GM21529 (cell line): ENCODE results near the gene CAV1.

ENCODE experiments used
- ATAC-seq: cut with Tn5 transposase; IDR thresholded peaks from one replicate; pipeline ENCODE4 v1.9.1; 2021; ENCODE audit not compliant: unreplicated experiment

The CAV1 gene

DNA sequence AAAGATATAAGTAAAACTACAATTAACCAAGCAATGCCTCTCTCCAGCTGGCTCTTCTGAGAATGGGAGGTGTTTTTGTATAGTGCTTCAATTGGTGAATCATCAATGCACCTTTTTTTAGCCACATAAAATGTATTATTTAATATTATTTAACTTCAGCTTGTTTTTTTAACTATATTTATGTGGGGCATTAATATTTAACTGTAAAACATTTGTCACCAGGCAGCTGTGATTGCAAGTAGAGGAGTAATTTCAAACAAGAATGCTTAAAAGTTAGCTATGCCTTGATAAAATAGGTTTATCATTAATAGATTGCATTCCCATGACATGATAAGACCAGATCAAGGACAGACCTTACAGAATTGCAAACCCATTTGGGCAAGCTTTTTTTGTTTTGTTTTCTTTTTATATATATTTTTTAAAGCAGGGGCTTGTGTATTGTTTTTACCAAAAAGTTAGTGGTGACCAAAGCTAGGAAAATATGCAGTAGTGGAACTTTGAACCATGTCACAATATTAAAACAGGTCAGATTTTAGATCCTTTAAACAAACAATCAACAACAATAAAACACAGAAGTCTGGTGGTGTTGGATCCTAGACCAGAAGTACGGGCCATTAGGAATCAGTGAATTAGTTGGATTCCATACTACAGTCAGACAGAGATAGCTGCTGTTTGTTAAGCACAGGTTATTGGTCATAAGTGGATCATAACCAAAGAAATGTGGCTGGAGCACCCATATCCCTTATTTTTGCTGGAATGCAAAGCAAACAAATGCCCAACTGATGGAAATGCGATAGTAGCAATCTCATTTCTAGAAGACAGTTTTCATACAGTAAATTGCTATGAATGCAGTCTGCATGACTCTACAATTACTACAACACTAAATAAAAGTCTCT is 22.4 kb upstream of the CAV1 start:
- no peak for ATAC-seq

DNA sequence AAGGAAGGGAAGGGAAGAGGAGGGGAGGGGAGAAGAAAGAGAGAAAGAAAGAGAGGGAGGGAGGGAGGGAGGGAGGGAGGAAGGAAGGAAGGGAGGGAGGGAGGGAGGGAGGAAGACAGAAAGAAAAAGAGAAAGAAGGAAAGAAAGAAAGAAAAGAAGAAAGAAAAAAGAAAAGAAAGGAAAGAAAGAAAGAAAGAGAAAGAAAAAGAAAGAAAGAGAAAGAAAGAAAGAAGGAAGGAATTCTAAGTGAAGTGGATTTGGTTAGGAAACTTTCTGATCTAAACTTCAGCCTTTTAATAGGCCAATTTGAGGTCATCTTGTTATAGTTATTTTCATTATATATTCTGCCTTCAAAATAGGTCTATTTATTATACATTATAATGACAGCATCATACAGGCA is 21.0 kb upstream of the CAV1 start:
- no peak for ATAC-seq

DNA sequence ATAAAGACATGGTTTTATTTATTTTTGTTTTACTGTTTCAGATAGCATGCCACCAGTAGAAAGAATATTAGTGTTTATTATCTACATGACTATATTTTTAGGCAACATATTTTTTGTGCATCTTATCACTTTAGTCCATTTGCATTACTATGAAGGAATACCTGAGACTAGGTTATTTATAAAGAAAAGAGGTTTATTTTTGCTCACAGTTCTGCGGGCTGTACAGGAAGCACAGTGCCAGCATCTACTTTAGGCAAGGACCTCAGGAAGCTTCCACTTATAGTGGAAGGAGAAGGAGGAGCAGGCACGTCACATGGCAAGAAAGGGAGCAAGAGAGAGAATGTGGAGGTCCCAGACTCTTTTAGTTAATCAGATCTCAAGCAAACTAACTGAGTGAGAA is 19.6 kb upstream of the CAV1 start:
- ATAC-seq = no peak

DNA sequence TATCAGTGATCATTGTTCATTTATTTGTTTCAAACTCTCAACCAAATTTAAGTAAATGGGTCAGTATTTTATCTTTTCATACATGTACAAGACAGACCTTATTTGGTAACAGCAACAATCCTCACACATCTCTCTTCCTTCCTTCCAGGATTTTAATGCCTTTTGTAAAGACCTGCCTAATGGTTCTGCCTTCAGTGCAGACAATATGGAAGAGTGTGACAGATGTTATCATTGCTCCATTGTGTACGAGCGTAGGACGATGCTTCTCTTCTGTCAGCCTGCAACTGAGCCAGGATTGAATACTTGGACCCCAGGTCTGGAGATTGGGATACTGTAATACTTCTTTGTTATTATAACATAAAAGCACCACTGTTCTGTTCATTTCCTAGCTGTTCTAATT is 19.0 kb upstream of the CAV1 start:
- no peak for ATAC-seq

DNA sequence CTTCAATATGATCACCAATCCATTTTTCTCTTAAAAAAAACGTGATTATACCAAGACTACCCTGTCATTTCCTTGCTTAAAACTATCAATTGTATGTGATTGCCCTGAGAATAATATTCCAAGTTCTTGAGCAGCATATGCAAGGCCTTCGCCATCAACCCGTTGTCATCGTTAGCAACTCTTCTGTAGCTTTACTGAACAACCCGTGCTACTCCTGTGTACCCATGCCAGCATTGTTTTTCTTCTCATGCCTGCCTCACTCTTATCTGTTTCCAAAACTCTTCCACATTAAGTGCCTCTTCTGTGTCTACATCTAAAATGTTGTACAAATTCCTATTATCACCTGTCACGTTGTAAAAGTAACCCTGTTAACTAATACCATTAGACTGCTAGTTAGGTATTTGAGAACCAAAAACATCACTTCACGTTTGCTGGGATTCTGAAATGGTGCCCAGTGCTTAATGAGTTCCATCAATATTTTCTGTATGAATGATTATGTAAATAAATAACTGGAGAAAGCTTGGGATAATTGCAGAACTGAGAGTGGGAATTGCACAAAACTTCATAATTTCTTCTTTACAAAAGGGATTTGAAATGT is 14.8 kb upstream of the CAV1 start:
- no peak for ATAC-seq

DNA sequence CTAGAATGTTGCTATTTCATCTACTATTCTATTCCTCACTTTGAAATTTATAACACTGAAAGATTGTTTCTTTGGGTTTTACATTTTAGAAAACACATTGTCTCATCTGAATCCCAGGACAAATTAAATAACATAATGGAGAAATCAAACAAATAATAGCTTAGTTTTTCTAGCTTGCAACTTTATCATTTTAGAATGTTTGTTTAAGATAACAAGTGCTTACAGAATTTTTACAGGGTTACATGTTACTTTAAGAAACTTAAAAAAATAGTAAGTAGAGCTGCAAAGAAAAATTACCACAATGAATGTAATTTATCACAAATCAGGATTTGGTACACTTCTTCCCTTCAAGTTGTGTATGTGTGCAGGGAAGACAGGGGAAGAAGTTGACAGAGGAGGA is 14.0 kb upstream of the CAV1 start:
- no peak for ATAC-seq

DNA sequence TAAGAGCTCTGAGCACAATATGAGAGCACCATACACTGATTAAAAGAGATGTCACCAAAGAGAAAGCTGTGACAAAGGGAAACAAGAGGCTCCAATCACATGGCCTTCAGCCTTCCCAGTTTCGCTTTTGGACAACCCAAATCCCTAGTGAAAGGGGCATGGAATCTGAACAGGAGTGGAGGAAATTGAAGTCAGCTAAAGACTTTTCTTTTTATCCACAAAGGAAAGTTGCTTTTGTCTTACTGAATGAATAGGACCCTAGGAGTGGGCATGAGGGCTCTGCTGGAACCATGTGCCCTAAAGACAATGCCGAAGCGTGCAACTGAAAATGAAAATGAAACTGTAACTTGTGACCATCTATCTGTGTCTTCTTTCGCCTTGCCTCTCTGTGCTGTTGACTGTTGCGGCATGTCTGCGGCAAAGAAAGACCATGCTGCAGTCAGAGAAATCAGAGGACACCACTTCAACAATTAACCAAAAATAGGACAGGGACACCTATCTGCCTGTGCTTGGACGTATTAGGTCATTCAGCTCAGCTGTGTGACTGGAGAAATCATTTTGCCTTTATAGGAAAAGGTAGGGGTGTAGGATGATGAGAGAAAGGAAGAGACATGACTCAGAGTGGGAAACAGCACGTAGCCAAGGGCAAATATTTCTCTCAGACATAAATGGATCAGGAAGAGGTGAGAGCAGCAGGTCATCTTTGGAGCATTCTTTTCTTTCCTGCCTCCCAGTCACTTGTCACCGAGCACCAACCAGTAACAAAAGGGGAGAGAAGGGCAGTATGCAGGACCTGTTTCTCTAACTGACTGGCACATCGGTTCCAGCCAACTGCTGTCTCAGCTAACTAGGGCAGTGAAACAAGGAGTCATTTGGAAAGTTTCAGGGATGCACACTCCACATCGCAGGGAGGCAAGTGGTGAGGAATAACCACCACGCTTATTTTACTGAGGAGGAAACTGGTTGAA is 13.0 kb upstream of the CAV1 start:
- ATAC-seq = peak; percentile 99

DNA sequence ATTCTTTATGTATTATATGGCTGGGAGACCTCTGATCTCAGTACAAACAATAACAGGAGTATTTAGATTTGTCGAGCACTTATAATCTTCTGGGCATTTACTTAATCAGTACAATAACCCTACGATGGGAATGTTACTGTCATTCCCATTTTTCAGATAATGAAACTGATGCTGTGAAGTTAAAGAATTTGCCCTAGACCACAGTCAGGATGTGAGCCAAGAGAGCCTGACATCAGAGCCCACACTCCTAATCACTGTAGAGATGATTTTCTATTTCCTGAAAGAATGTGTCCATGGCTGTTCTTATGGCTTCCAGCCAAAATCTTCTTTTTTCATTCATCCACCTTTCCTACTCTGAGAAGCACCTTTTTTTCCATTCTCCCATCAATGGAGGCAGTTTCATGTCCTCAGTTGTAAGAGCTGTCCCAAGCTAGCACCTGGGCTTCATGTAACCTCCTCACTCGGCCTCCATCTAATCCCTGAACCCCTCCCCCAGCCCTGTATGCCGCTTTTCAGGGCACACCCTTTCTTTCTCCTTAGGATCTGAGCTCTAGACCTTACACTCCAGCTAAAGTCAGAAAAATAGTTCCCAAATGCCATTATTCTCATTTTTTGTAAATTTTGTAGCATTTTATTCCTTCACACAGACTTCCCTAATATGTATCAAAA is 12.2 kb upstream of the CAV1 start:
- ATAC-seq = no peak

DNA sequence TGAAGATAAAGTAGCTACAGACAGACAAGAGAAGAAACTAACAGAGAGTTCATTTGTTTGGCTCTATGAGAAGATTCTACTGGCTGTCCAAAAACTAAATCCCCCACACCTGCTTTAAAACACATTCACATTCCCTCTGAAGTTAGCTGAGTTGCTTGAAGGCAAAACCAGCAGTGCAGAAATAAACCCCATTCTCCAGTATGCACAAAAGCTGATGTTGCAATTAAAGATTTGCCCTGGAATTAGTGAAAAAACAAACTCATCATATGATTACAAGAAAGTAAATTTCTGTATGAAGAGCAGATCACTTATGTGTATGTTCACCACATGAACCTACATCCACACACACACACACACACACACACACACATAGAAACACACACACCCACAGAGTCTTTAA is 9.3 kb upstream of the CAV1 start:
- no peak for ATAC-seq

DNA sequence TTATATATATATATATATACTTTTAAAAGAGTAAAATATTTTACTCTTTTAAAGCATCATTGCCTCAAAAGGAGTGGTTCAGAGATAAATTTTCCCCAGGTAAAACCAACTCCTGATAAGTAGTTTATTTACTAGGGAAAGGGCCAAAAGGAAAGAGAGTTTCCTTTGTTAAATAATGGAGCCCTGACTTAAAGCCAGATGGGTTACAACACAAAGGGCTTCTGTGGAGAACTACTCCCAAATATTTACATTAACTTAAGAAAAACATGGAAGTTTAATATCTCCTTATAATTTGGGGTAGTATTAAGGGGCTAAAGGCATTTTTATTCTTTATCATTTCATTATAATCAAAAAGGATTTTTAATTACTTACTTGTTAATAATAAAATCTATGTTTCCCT is 8.5 kb upstream of the CAV1 start:
- no peak for ATAC-seq

DNA sequence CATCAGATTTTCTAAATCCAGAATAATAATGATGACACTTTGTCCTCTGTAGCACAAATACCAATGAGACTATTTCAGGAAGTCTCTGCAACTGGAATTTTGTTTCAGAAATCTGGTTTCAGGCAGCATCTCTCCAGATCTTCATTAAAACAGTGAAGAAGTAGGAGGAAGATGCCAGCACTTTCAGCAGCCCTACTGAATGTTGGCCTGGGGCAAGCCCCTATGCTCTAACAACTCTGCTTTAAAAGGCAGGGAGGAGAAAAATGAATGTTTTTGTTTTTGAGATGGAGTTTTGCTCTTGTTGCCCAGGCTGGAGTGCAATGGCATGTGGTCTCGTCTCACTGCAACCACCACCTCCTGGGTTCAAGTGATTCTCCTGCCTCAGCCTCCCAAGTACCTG is 7.2 kb upstream of the CAV1 start:
- ATAC-seq = no peak

DNA sequence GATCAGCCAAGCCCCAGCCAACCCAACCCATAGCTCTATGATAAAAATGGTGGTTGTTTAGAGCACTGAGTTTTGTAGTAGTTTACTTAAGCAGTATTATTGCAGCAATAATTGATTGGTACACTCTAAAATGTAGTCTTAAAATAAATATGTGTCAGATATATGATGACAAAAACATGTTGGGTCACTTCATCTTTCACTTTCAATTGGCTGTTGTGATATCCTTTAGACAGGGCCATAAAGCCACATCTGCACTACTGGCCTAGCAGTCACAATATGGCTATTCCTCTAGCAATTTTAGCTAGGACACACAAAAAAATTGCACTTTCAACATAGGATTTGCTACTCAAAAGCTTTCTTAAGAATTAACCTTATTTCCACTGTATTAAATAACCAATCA is 5.9 kb upstream of the CAV1 start:
- ATAC-seq = no peak

DNA sequence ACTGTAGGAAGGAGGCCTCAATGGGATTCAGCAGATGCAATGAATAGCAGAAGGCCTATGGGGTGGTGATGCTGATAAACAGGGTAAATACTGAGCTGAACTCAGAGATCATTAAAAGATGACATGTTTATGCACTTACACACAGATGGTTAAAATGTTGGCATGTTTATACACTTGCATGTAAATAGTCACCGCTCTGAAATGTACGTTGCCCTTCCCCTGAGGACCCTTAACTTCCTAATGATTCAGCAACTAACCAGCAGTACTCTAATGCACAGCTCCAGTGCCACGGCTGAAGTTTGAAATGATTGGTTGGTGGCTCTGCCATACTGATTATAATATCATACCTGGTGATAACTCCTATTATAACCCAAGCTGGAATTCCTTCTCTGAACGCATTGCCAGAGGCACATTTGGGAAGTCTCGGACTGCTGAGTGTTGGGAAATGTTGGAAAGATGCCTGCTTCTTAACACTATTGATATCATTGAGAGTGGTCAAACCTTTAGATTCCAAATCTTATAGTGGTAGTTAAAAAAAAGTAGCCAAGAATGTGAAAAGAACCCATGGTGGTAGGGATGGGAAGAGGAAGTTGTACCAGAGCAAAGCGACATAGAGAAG is 3.7 kb upstream of the CAV1 start:
- ATAC-seq = no peak

DNA sequence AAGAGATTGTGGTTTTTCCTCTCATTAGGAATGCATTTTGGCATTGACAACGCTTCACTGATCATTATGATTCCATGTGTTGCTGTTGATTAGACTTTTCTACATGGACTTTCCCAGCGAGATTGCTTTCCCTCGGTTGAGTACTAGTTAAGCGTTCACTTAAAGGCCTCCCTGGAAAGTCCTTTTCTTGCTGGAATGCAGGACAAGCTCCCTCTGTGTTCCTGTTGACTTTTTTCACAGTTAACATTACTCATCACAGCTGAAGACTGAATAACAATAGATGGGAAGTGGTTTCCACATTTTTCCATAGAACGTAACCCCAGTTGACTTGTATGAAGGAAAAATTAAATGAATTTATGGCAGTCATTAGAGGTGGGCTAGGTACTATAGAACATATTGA is 2.6 kb upstream of the CAV1 start:
- no peak for ATAC-seq

DNA sequence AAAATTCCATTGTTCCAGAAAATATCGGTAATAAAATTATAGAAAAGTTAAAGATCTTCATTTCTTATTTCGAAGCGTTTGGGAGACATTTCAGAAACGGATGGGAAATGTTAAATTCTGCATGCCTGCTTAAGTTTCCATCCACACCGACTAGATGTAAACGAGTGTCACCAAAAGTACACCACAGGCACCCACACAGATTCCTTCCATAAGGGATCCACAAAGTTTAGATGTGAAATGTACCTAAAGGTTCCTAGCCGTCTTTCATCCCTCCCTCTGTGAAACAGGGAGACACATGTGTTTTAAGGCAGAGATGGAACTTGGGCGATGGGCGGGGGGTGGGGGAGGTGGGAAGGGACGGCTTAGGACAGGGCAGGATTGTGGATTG is 621 bp upstream of the CAV1 start:
- no peak for ATAC-seq

DNA sequence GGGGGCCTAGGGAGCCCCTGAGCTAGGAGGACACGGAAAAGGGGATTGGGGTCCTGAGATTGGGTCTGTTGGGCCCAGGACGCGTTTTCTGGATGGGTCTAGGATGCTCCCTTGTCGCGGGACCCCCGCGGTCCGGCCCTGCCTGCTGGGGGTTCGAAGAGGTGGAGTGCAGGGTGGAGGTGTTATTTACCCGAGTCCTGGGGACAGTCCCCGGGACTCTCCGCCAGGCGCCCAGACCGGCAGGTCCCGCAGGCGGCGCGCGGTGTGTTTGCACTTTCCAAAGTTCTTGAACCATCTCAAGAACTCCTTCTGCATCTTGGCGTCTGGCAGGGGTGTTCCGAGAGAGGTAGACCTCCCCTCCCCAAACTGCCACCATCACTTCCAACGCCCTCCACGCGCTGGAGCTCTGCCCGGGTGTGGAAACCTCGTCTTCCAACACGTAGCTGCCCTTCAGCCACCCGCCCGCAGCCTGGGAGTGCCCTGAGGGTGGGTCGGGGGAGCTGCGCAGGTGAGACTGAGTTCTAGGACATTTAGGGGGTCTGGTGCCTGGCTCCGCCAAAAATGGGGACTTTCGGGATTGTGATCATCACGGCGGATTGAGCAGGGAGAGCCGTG is 569 bp downstream of the CAV1 start:
- peak; percentile 39 for ATAC-seq

DNA sequence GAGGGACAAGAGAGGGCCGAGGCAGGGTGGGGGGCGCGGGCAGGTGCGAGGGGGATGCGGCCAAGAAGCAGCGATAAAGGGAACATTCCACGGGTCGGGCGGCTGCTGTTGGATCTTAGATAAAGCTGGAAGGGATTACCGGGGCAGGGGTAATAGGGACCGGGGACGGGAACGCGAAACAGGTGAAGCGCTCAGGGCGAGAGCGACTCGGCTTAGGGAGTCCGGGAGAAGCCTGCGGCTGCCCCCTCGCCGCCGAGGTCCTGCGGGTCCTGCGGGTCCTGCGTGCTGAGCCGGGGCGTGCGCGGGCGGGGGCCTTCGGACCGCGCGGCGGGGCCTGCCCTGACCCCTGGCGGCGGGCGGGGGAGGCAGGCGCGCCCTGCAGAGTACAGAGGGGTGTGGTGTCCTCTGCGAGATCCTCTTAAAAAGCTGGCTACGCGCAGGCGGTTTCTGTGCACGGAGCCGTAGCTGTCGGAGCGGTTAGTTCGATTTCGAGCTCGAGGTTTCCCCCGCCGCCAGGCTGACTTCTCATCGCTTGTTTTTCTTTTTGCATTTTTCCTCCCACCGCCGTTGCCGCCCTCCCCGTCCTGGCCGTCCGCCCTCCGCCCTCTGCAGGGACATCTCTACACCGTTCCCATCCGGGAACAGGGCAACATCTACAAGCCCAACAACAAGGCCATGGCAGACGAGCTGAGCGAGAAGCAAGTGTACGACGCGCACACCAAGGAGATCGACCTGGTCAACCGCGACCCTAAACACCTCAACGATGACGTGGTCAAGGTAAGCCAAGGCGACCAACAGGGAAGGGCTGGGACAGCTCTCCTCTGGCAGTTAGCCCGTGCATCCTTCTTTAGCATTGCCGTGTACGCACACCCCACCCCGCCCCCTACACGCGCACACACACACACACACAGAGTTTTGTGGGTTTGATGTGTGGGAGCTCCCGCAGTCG is 1.4 kb downstream of the CAV1 start:
- ATAC-seq = peak; percentile 86

DNA sequence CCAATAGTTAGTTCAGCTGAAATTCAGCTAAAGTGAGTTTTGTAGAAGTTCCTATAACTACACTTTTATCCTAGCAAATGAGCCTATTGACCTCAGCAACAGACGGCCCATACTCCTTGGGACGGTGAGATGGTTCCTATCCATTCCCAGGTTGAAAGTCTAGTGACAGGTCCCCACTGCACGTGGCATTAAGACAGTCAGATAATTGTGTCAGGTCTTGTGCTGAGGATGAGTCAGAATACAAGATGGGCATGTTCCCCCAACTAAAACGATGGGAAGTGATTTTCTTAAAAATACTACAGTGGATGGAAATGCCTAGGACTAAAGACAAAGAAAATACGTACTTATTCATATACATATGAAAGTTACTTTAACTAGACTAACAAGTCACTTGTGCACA is 2.1 kb downstream of the CAV1 start:
- ATAC-seq = no peak

DNA sequence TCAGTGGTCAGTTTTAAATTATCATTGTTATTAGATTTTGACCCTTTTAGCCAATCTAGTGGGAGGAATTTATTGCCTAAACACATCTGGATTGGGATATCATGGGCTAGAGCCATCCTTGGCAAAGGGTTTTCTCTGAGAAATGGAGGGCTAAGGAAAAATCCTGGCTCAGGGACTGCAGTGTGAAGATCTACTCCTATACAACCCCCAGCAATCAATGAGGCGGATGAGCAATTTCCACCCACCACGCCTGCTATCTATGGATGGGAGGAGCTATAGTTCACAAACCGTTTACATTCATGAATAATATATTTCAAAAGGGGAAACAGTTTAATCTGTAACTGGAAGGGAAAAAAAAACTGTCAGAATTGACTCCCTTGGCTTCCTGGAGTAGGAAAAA is 2.7 kb downstream of the CAV1 start:
- no peak for ATAC-seq
